C4-2B (cell line): Measurements from ENCODE around the gene TPRG1L.

ENCODE experiments used
- ZFX ChIP-seq: fragments of 450-650 bp; IDR thresholded peaks from 2 replicates; pipeline ENCODE4 v1.6.1; 2017
- TF ChIP-seq, protein P1 (sequence below): fragments of 450-650 bp; conservative IDR thresholded peaks from 2 replicates; pipeline ENCODE4 v1.5.1; 2017; ENCODE audit warnings: mild to moderate bottlenecking

GRCh38 chr1:3644273-3644672 is 19.5 kb downstream of the TPRG1L start:
- TF ChIP-seq, protein P1, sequence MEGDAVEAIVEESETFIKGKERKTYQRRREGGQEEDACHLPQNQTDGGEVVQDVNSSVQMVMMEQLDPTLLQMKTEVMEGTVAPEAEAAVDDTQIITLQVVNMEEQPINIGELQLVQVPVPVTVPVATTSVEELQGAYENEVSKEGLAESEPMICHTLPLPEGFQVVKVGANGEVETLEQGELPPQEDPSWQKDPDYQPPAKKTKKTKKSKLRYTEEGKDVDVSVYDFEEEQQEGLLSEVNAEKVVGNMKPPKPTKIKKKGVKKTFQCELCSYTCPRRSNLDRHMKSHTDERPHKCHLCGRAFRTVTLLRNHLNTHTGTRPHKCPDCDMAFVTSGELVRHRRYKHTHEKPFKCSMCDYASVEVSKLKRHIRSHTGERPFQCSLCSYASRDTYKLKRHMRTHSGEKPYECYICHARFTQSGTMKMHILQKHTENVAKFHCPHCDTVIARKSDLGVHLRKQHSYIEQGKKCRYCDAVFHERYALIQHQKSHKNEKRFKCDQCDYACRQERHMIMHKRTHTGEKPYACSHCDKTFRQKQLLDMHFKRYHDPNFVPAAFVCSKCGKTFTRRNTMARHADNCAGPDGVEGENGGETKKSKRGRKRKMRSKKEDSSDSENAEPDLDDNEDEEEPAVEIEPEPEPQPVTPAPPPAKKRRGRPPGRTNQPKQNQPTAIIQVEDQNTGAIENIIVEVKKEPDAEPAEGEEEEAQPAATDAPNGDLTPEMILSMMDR = no peak
- no peak for TF ChIP-seq ZFX
